Measurements from ENCODE around the gene EIF4E2. TPM values are rescaled to one million over a fixed set of nuclear protein-coding genes. Genes with fewer than 3 reads are reported as not detected.

The EIF4E2 gene
- total RNA-seq, 4 donors from 2014 or later = 29.2 to 44.7 (median 34.6) TPM

DNA sequence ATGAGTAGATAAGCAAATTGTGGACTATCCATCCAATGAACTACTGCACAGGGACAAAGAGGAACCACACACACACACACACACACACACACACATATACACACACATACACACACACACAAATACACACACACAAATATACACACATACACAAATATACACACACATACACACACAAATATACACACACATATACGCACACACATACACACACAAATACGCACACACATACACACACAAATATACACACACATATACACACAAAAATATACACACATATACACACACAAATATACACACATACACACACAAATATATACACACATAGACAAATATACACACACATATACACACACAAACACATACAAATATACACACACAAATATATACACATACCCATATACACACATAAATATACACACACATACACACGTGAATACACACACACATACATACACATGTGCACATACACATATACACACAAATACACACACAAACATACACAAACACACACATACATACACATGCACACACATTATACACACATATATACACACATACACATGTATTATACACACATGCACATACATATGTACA is 63.1 kb downstream of the EIF4E2 start:
- TF ChIP-seq, protein P1, sequence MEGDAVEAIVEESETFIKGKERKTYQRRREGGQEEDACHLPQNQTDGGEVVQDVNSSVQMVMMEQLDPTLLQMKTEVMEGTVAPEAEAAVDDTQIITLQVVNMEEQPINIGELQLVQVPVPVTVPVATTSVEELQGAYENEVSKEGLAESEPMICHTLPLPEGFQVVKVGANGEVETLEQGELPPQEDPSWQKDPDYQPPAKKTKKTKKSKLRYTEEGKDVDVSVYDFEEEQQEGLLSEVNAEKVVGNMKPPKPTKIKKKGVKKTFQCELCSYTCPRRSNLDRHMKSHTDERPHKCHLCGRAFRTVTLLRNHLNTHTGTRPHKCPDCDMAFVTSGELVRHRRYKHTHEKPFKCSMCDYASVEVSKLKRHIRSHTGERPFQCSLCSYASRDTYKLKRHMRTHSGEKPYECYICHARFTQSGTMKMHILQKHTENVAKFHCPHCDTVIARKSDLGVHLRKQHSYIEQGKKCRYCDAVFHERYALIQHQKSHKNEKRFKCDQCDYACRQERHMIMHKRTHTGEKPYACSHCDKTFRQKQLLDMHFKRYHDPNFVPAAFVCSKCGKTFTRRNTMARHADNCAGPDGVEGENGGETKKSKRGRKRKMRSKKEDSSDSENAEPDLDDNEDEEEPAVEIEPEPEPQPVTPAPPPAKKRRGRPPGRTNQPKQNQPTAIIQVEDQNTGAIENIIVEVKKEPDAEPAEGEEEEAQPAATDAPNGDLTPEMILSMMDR (IDR thresholded peaks at IDR 0.05) = no peak
- TF ChIP-seq POLR2A (IDR thresholded peaks at IDR 0.05) = no peak
- no peak overlapping the region for H3K4me3 ChIP-seq (ENCODE audit: low read depth, poor library complexity, severe bottlenecking)
- WGBS, 2 donors = 60 to 73% methylated on average over 3 of the region's 3 CpGs
- intact Hi-C loops (cut with DNase I; ENCODE audit: low total_unique reads) = loop anchor here (10.0 kb wide), 1 partner anchor 641 kb away; the partner anchor contains the start of gene ATG16L1
- no peak for DNase-seq (ENCODE audit: low spot score in 2 of 2)

DNA sequence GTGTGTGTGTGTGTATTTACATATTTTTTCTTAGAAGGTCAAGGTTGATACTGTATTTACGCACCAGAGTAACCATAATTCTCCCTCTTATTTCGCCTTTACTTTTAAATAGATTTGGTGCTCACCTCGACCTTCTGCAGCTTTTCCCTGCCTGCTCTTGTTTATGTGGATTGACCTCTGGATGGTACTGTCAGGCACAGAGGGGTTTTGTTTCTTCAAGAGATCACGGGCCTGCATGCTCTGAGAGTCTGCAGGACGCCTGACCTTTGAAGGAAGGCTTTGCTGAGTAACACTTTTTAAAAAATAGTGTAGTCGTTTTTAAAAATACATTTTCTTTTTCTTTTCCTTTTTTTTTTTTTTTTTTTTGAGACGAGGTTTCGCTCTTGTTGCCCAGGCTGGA is 64.8 kb downstream of the EIF4E2 start:
- DNase-seq (ENCODE audit: low spot score in 2 of 2) = no peak
- H3K4me3 ChIP-seq (ENCODE audit: low read depth, poor library complexity, severe bottlenecking) = no peak overlapping the region
- WGBS, 2 donors = 75 to 78% methylated on average over 8 of the region's 8 CpGs
- intact Hi-C loops (cut with DNase I; ENCODE audit: low total_unique reads) = loop anchor here (10.0 kb wide), 1 partner anchor 639 kb away; the partner anchor contains the start of gene ATG16L1
- no peak for TF ChIP-seq POLR2A (IDR thresholded peaks at IDR 0.05)

Other genes starting within 250 kb of the EIF4E2 start
- gene ALPP, start 171.9 kb upstream of the EIF4E2 start, total RNA-seq = not detected
- gene ALPG, start 143.8 kb upstream of the EIF4E2 start, total RNA-seq = not detected
- gene ALPI, start 94.5 kb upstream of the EIF4E2 start, total RNA-seq = not detected
- gene ECEL1, start 62.9 kb upstream of the EIF4E2 start, total RNA-seq = under 1 TPM in 2 of 4 donors, not detected in 2; 0.10 to 0.39 TPM
- gene PRSS56, start 30.3 kb upstream of the EIF4E2 start, total RNA-seq = not detected
- not detected for gene CHRND, start 24.5 kb upstream of the EIF4E2 start, total RNA-seq
- gene CHRNG, start 11.0 kb upstream of the EIF4E2 start, total RNA-seq = not detected
- gene TIGD1, start 132 bp upstream of the EIF4E2 start, total RNA-seq = 1 to 10 TPM; 2.2 to 5.4 (median 5.1) TPM
- 10 to 100 TPM in 2 of 4 donors, 1 to 10 TPM in 2; 6.7 to 22.1 (median 14.0) TPM for gene EFHD1, start 82.9 kb downstream of the EIF4E2 start, total RNA-seq
- 10 to 100 TPM; 57.7 to 78.4 (median 72.5) TPM for gene GIGYF2, start 146.6 kb downstream of the EIF4E2 start, total RNA-seq
- gene KCNJ13, start 225.9 kb downstream of the EIF4E2 start, total RNA-seq = 1 to 10 TPM in 3 of 4 donors, under 1 TPM in 1; 0.84 to 5.2 (median 3.2) TPM